GM12892 (cell line): ENCODE measurements around the gene WDFY1.

Experiments
- POLR2A ChIP-seq: IDR thresholded peaks from 2 replicates; pipeline ENCODE4 v1.6.1; 2011; ENCODE audit warnings: low read depth, low read length, control low read depth
- POLR2AphosphoS5 ChIP-seq: IDR thresholded peaks from 2 replicates; pipeline ENCODE4 v1.6.1; 2011; ENCODE audit warnings: low read depth, low read length, control low read depth
- TAF1 ChIP-seq: IDR thresholded peaks from 2 replicates; pipeline ENCODE4 v1.6.1; 2011; ENCODE audit warnings: low read depth, mild to moderate bottlenecking, control low read depth, low read length, borderline replicate concordance

- TF ChIP-seq POLR2A = no peak
- no peak for TF ChIP-seq TAF1
- TF ChIP-seq POLR2AphosphoS5 = no peak
Measured at GRCh38 chr2:223829128-223829527, 116.0 kb downstream of the WDFY1 start.
